Measurements from ENCODE around the gene KDM5A.

DNA sequence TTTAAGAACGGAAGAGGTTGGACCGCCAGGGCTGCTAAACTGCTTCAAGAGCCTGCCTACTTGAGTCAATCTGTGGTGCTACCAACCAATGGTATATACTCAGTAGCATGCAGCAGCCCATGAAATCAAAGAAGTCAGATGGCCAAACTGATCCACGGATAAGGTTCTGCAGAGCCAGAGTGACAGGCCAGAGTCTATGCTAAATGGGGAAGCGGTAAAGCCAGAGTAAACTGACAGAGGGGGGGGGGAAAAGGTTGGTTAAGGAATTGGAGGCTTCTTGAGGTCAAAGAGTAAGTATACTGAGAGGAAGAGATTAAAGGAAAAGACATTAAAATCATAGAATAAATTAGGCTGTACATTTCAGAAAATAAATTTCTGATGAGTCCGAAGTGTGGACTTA is 111.1 kb downstream of the KDM5A start:
- TF ChIP-seq, protein P1, sequence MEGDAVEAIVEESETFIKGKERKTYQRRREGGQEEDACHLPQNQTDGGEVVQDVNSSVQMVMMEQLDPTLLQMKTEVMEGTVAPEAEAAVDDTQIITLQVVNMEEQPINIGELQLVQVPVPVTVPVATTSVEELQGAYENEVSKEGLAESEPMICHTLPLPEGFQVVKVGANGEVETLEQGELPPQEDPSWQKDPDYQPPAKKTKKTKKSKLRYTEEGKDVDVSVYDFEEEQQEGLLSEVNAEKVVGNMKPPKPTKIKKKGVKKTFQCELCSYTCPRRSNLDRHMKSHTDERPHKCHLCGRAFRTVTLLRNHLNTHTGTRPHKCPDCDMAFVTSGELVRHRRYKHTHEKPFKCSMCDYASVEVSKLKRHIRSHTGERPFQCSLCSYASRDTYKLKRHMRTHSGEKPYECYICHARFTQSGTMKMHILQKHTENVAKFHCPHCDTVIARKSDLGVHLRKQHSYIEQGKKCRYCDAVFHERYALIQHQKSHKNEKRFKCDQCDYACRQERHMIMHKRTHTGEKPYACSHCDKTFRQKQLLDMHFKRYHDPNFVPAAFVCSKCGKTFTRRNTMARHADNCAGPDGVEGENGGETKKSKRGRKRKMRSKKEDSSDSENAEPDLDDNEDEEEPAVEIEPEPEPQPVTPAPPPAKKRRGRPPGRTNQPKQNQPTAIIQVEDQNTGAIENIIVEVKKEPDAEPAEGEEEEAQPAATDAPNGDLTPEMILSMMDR (IDR thresholded peaks at IDR 0.05; ENCODE audit: insufficient read depth, low read length): no peak
- TF ChIP-seq POLR2AphosphoS5 (IDR thresholded peaks at IDR 0.05; ENCODE audit: low read depth) (no peak), GABPA (IDR thresholded peaks at IDR 0.05; ENCODE audit: low read depth) (no peak)
- TF ChIP-seq, protein P2, sequence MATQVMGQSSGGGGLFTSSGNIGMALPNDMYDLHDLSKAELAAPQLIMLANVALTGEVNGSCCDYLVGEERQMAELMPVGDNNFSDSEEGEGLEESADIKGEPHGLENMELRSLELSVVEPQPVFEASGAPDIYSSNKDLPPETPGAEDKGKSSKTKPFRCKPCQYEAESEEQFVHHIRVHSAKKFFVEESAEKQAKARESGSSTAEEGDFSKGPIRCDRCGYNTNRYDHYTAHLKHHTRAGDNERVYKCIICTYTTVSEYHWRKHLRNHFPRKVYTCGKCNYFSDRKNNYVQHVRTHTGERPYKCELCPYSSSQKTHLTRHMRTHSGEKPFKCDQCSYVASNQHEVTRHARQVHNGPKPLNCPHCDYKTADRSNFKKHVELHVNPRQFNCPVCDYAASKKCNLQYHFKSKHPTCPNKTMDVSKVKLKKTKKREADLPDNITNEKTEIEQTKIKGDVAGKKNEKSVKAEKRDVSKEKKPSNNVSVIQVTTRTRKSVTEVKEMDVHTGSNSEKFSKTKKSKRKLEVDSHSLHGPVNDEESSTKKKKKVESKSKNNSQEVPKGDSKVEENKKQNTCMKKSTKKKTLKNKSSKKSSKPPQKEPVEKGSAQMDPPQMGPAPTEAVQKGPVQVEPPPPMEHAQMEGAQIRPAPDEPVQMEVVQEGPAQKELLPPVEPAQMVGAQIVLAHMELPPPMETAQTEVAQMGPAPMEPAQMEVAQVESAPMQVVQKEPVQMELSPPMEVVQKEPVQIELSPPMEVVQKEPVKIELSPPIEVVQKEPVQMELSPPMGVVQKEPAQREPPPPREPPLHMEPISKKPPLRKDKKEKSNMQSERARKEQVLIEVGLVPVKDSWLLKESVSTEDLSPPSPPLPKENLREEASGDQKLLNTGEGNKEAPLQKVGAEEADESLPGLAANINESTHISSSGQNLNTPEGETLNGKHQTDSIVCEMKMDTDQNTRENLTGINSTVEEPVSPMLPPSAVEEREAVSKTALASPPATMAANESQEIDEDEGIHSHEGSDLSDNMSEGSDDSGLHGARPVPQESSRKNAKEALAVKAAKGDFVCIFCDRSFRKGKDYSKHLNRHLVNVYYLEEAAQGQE (IDR thresholded peaks at IDR 0.05; ENCODE audit: insufficient replicate concordance, low read depth): no peak

Data from HL-60 (cell line).